Epidermal melanocyte (primary cell): ENCODE results near the gene ING5.

Source experiments
- DNase-seq: peaks from one replicate; pipeline ENCODE4 v3.0.0; 2011; ENCODE audit warnings: low spot score; ENCODE audit not compliant: insufficient read length

The ING5 gene

DNA sequence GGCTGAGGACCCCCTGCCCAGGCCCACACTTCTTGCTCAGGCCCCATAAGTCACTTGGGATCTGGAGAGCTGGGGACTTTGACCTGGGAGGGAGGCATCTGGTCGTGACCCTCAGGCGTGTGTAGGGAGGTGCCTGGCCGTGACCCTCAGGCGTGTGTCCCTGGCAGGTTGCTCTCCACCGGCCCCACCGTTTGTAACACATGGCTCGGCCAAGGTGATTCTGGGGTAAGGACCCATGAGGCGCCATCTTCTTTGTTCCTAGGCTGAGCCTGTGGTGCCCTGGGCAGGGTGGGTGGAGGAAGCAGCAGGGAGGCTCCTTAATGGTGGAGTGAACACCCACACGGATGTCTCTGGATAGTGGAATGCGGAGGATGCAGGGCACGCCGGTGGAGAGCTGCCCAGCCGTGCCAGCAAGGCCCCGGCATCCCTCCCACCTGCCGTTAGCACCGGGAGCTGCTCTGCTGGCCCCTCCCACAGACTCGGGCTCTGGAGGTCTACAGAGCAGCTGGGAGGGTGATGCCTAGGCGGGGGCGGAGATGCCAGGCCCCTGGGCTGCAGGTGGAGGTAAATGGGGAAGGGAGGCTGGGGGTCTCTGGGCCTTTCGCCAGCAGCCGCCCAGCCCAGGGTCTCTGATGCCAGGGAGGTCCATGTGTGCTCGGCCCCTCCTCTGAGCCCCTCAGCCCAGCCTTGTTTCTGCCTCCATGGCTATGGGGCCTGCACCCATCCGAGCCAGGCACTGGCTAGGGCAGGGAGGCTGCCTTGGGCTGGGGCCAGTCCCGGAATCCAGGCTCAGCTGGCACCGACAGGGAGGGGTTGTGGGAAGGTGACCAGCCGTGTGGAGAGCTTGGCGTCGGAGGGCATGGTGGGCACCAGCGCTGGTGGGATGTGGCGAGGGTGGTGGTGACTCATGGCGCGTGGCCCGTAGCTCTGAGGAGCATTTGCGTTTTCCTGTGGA, 73.7 kb downstream of the ING5 start:
- DNase-seq: peak; percentile 9

DNA sequence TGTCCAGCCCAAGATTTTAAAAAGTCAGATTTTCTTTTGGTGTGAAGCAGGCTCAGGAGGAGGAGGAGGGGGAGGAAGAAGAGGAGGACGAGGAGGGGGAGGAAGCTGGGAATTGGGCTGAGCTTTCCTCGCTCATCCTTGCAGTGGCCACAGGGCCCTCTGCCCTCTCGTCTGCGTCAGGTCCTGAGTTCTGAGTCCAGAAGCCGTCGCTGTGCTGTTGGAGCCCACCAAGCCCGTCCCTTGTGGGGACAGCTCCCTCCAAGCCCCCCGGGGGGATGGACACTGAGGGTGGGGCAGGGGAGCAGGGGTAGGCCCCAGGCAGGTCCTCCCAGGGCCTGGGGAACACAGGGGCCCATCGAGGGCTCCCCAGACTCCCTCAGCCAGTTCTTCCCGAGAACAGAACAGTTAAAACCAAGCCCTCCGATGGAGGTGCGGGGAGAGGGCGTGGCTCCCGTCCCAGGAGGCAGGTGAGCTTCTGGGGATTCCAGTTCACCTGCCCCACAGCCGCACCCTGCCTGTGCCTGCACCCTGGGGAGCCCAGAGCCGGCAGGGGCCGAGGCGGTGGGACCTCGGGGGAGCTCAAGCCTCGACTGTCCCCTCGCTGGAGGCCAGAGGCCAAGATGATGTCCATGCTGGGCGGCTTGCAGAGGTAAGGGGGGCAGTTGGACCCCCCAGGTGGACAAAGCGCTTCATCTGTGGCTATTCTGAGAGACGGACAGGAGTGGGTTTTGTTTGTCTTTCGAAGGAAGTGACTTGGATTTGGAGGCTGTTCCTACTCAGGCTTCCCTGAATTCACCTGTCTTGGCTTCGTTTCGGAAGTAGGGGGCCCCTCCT, 74.7 kb downstream of the ING5 start, which contains the start of gene GAL3ST2:
GAL3ST2 (plus strand) TSS at position 487 of the 834 bp plus-strand sequence; CDS start at position 621, 134 bp downstream.
- no peak for DNase-seq

GRCh38 chr2:241777170-241777685, 75.4 kb downstream of the ING5 start:
- no peak for DNase-seq

DNA sequence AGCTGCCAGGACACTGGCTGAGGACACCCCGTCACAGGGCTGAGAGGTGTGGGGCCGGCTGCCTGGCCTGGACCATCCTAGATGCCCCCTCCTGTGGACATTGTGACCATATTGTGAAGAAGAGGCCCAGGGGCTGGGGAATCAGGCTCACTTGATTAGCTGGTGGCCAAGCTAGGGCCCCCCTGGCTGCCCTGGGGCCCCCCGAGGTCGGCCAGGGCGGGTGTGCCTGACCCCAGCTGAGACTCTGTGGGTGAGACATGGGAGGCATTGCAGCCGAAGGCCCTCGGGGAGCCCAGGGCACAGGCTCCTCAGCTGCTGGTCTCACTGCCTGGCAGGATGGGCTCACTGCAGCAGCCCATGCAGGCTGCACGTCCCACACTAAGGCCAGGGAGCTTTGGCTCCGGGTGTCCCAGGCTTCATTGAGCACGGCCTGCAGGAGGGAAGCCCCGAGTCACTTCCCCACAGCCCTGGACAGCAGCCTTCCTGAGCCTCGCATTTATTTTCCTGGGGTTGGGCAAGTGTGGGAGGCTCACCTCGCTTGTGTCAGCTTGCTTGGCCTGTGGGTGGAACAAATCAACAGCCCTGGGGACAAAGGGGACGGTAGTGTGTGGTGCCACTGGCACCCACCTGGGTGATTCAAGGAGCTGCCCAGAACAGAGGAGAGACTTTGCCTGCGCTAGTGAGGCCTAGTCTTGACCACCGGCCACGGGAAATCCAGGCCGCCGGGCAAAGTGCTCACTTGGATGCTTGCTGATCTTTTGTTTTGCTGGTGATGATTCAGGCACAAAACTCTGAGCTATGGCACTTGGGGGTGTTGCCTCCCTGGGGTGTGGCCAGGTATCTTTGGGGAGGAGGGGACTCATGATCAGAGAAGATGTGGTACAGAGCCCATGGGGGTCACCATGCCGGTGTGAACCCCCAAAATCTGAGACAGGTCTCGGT, 76.1 kb downstream of the ING5 start:
- DNase-seq: no peak
